ENCODE measurements around the gene OR6K3.

Gene OR6K3

DNA sequence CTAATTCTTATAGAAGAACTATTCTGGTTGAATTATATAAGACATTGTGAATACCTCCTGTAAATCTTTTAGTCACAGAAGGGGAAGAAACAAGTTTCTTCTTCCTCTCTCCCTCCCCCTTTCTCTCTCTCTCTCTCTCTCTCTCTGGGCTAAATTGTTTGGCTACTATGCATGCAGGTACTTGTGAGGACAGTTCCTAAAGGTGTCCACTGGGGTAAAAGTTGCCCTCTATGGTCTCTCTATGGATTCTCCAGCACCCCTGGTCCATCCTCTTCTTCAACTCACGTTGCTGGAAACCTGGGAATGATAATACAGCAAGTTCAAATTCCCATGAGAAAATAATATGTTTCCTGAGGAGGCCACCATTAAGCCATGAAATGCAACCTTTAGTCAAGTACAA lies 5.8 kb downstream of the OR6K3 start:
- no peak for DNase-seq (ENCODE audit: extremely low read depth, insufficient read length)
- TF ChIP-seq, protein P1, sequence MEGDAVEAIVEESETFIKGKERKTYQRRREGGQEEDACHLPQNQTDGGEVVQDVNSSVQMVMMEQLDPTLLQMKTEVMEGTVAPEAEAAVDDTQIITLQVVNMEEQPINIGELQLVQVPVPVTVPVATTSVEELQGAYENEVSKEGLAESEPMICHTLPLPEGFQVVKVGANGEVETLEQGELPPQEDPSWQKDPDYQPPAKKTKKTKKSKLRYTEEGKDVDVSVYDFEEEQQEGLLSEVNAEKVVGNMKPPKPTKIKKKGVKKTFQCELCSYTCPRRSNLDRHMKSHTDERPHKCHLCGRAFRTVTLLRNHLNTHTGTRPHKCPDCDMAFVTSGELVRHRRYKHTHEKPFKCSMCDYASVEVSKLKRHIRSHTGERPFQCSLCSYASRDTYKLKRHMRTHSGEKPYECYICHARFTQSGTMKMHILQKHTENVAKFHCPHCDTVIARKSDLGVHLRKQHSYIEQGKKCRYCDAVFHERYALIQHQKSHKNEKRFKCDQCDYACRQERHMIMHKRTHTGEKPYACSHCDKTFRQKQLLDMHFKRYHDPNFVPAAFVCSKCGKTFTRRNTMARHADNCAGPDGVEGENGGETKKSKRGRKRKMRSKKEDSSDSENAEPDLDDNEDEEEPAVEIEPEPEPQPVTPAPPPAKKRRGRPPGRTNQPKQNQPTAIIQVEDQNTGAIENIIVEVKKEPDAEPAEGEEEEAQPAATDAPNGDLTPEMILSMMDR (IDR thresholded peaks at IDR 0.05; ENCODE audit: insufficient read depth, low read length, poor library complexity, severe bottlenecking) = no peak
- H3K4me3 ChIP-seq (replicated peaks; ENCODE audit: low read depth, low read length) = no peak overlapping the region
- no peaks in the 10 kb centered on the region for H3K36me3 ChIP-seq (ENCODE audit: control insufficient read depth, insufficient read depth, low read length)
- H3K27me3 ChIP-seq (replicated peaks; ENCODE audit: control insufficient read depth, insufficient read depth, low read length) = no peaks in the 10 kb centered on the region

DNA sequence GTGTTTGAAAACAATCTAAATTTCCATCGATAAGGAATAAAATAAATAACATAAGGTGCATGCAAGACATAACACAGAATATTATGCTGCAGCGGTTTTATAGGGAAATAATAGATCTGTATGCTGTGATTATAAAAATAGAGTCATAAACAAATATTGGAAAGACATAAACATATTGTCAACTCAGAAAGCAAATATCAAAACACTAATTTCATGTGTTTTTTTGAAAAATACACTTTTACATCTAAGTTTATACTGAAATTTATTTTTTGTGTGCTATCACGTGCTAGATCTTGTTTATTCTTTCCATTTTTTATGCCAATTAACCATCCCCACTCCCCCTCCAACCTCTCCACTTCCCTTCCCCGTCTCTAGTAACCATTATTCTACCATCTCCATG lies 9.4 kb downstream of the OR6K3 start:
- no peaks in the 10 kb centered on the region for H3K36me3 ChIP-seq (ENCODE audit: control insufficient read depth, insufficient read depth, low read length)
- DNase-seq (ENCODE audit: extremely low read depth, insufficient read length) = no peak
- H3K27me3 ChIP-seq (replicated peaks; ENCODE audit: control insufficient read depth, insufficient read depth, low read length) = no peaks in the 10 kb centered on the region
- H3K4me3 ChIP-seq (replicated peaks; ENCODE audit: low read depth, low read length) = no peak overlapping the region
- TF ChIP-seq, protein P1 (IDR thresholded peaks at IDR 0.05; ENCODE audit: insufficient read depth, low read length, poor library complexity, severe bottlenecking) = no peak

DNA sequence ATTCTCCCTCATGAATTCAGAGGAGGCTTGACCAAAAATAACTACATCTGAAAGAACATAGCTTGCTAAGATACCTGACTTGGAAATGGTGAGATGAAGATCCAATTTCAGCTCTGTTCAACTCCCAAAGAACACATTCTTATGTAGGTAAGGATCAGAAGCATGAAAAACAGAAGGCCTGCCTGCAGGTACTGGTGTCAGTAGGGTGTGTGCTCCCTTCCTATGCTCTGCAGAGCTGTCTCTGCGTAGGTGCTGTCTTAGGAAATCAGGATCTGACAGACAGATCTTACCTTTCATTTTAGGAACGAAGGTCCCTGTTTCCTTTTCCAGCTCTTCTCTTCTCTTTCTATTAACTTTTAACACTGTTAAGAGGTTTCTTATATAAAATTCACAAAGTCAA lies 14.4 kb downstream of the OR6K3 start:
- TF ChIP-seq, protein P1 (IDR thresholded peaks at IDR 0.05; ENCODE audit: insufficient read depth, low read length, poor library complexity, severe bottlenecking) = no peak
- no peak for DNase-seq (ENCODE audit: extremely low read depth, insufficient read length)
- H3K27me3 ChIP-seq (replicated peaks; ENCODE audit: control insufficient read depth, insufficient read depth, low read length) = no peaks in the 10 kb centered on the region
- H3K36me3 ChIP-seq (ENCODE audit: control insufficient read depth, insufficient read depth, low read length) = no peaks in the 10 kb centered on the region
- no peak overlapping the region for H3K4me3 ChIP-seq (replicated peaks; ENCODE audit: low read depth, low read length)

DNA sequence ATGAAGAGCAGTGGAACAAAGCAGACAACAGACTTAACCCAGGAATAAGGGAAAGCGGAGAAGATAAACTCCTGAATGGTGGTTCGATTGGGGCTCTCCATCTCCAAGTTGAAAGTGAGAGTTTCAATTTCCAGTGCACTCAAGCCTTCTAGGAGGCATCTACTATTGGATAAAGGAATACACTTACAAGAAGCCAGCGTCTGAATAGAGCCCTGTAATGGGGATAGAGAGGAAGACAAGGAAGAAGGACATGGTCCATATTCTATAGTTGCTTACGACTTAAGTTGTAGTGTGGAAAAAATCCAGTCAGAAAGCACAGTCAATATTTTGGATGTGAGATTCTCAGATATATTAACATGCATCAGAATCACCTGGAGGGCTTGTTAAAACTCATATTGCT lies 20.0 kb downstream of the OR6K3 start, which contains the start of gene OR6K2:
Gene OR6K2 (minus strand): TSS at position 101 of the 400 bp plus-strand sequence. CDS start 0 bp downstream, at position 101.
- Histone ChIP-seq H3K27me3 (replicated peaks; ENCODE audit: control insufficient read depth, insufficient read depth, low read length) (no peaks in the 10 kb centered on the region), H3K36me3 (ENCODE audit: control insufficient read depth, insufficient read depth, low read length) (no peaks in the 10 kb centered on the region), H3K4me3 (replicated peaks; ENCODE audit: low read depth, low read length) (no peak within 1 kb of the TSS)
- DNase-seq (ENCODE audit: extremely low read depth, insufficient read length) = no peak
- TF ChIP-seq, protein P1 (IDR thresholded peaks at IDR 0.05; ENCODE audit: insufficient read depth, low read length, poor library complexity, severe bottlenecking) = no peak

DNA sequence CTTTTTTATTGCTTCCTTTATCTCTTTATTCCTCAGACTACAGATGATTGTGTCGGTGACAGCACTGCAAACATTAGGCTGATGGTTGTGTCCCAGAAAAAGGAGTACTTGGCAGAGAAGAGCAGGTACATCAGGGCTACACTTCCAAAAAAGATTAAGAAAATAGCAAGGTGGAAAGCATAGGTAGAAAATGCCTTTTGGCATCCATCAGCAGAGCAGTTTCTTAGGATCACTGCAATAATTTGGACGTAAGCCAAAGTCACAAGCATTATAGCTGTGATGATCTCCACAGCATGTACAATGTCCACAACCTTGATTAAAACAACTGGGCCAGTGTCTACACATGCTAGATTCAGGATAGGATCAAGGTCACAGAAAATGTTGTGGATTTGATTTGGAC lies 25.9 kb downstream of the OR6K3 start:
- Histone ChIP-seq H3K27me3 (replicated peaks; ENCODE audit: control insufficient read depth, insufficient read depth, low read length) (no peaks in the 10 kb centered on the region), H3K4me3 (replicated peaks; ENCODE audit: low read depth, low read length) (no peak overlapping the region), H3K36me3 (ENCODE audit: control insufficient read depth, insufficient read depth, low read length) (no peaks in the 10 kb centered on the region)
- no peak for DNase-seq (ENCODE audit: extremely low read depth, insufficient read length)
- TF ChIP-seq, protein P1 (IDR thresholded peaks at IDR 0.05; ENCODE audit: insufficient read depth, low read length, poor library complexity, severe bottlenecking) = no peak

DNA sequence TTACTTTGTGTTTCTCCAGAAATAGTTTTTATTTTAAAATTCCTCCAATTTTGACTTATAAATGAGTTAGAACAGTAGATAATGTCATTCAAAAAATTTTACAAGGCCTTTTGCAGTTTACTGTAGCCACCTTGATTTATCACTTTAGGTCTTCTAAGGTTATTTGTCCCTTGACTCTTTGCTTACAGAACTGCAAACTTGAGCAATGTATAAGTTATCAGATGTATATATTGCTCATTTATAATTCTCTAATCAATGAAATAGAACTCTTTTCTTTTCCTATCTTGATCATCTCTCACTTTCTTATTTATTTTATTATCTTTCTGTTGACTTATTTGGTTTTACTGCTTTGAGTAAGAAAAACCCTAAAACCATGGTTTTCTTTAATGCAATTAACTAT lies 28.2 kb downstream of the OR6K3 start:
- no peak for DNase-seq (ENCODE audit: extremely low read depth, insufficient read length)
- TF ChIP-seq, protein P1 (IDR thresholded peaks at IDR 0.05; ENCODE audit: insufficient read depth, low read length, poor library complexity, severe bottlenecking) = no peak
- Histone ChIP-seq H3K27me3 (replicated peaks; ENCODE audit: control insufficient read depth, insufficient read depth, low read length) (no peaks in the 10 kb centered on the region), H3K36me3 (ENCODE audit: control insufficient read depth, insufficient read depth, low read length) (no peaks in the 10 kb centered on the region), H3K4me3 (replicated peaks; ENCODE audit: low read depth, low read length) (no peak overlapping the region)
